ENCODE data around the gene IL1RAPL2. TPM values are rescaled to one million over a fixed set of nuclear protein-coding genes. Genes with fewer than 3 reads are reported as not detected.

IL1RAPL2 gene
- total and polyA plus RNA-seq, 2 of the 4 experiments (the other 2 are of a cell fraction) = 0.03 TPM; not detected in 1

GRCh38 chrX:105375816-105376215 lies 809.8 kb downstream of the IL1RAPL2 start:
- Histone ChIP-seq H3K9me1 (ENCODE audit: insufficient read depth, low read length) (no peaks in the 10 kb centered on the region), H2AFZ (replicated peaks; ENCODE audit: low read length, poor library complexity) (no peak overlapping the region), H2BK20ac (ENCODE audit: low read depth, low read length) (no peak overlapping the region), H3K4me1 (ENCODE audit: control insufficient read depth, insufficient read depth, low read length) (no peaks in the 10 kb centered on the region), H3K36me3 (ENCODE audit: control insufficient read depth, insufficient read depth, low read length) (no peaks in the 10 kb centered on the region), H3K4ac (ENCODE audit: low read depth, low read length) (no peak overlapping the region), H3K4me3 (ENCODE audit: insufficient read depth, low read depth, low read length) (no peak overlapping the region), H4K20me1 (ENCODE audit: insufficient read depth, low read length) (no peaks in the 10 kb centered on the region), H3K4me2 (ENCODE audit: low read depth, low read length) (no peak overlapping the region), H4K91ac (ENCODE audit: insufficient read depth, low read depth, low read length) (no peak overlapping the region), H2BK5ac (ENCODE audit: low read depth, low read length, poor library complexity, severe bottlenecking) (no peak overlapping the region), H3K27ac (ENCODE audit: insufficient read depth, low read length) (no peak overlapping the region), H4K8ac (ENCODE audit: low read depth in 2 of 2, low read length in 2 of 2) (no peak overlapping the region), H3K9me3 (ENCODE audit: control insufficient read depth, insufficient read depth, low read length) (no peaks in the 10 kb centered on the region), H3K56ac (ENCODE audit: extremely low read depth, insufficient read depth, low read length) (no peak overlapping the region), H2BK120ac (ENCODE audit: low read depth, low read length) (no peak overlapping the region), H3K79me1 (ENCODE audit: low read depth in 1 of 2, low read length in 2 of 2) (no peaks in the 10 kb centered on the region), H3K27me3 (ENCODE audit: control insufficient read depth, insufficient read depth, low read length) (no peaks in the 10 kb centered on the region), H2AK5ac (ENCODE audit: low read depth, low read length) (no peak overlapping the region), H2AK9ac (replicated peaks; ENCODE audit: low read depth, low read length, poor library complexity) (no peak overlapping the region), H3K23ac (ENCODE audit: low read depth, low read length) (no peak overlapping the region), H3K14ac (replicated peaks; ENCODE audit: low read depth, low read length) (no peak overlapping the region), H3K18ac (ENCODE audit: low read depth, low read length) (no peak overlapping the region), H2BK15ac (ENCODE audit: low read depth, low read length) (no peak overlapping the region), H4K5ac (ENCODE audit: low read depth, low read length) (no peak overlapping the region), H3K9ac (ENCODE audit: low read depth, low read length) (no peak overlapping the region)
- ChIA-PET CTCF (no interaction called here), POLR2A (ENCODE audit: unreplicated experiment) (no interaction called here)
- no peak for ATAC-seq (ENCODE audit: low read depth)
- WGBS, 2 experiments (ENCODE audit: extremely low coverage in 2 of 2, insufficient read length in 1 of 2) = no CpG with 5 or more reads among the region's 2 CpGs
- DNase-seq = no peak
- in situ Hi-C loops (cut with MboI; ENCODE audit: low sequenced_read_pairs) (no loop called here), dilution Hi-C loops (cut with HindIII; ENCODE audit: low sequenced_read_pairs, unreplicated experiment) (no loop called here), intact Hi-C loops (cut with micrococcal nuclease) (no loop called here)
- TF ChIP-seq ELK1 (IDR thresholded peaks at IDR 0.05; ENCODE audit: borderline replicate concordance, low read depth, low read length) (no peak), CEBPB (IDR thresholded peaks at IDR 0.05; ENCODE audit: low read depth, low read length) (no peak), SMC3 (IDR thresholded peaks at IDR 0.05; ENCODE audit: low read depth, low read length) (no peak), RFX5 (IDR thresholded peaks at IDR 0.05; ENCODE audit: low read depth, low read length) (no peak), MAZ (IDR thresholded peaks at IDR 0.05; ENCODE audit: borderline replicate concordance, low read depth, low read length) (no peak), RAD21 (IDR thresholded peaks at IDR 0.05; ENCODE audit: low read length) (no peak), MXI1 (IDR thresholded peaks at IDR 0.05; ENCODE audit: borderline replicate concordance, low read depth, low read length) (no peak), MAFK (IDR thresholded peaks at IDR 0.05; ENCODE audit: low read depth, low read length) (no peak), POLR2A (IDR thresholded peaks at IDR 0.05; ENCODE audit: low read depth, low read length) (no peak), CHD1 (IDR thresholded peaks at IDR 0.05; ENCODE audit: low read depth, low read length) (no peak)
- TF ChIP-seq, protein P1, sequence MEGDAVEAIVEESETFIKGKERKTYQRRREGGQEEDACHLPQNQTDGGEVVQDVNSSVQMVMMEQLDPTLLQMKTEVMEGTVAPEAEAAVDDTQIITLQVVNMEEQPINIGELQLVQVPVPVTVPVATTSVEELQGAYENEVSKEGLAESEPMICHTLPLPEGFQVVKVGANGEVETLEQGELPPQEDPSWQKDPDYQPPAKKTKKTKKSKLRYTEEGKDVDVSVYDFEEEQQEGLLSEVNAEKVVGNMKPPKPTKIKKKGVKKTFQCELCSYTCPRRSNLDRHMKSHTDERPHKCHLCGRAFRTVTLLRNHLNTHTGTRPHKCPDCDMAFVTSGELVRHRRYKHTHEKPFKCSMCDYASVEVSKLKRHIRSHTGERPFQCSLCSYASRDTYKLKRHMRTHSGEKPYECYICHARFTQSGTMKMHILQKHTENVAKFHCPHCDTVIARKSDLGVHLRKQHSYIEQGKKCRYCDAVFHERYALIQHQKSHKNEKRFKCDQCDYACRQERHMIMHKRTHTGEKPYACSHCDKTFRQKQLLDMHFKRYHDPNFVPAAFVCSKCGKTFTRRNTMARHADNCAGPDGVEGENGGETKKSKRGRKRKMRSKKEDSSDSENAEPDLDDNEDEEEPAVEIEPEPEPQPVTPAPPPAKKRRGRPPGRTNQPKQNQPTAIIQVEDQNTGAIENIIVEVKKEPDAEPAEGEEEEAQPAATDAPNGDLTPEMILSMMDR (conservative IDR thresholded peaks at IDR 0.05; ENCODE audit: low read depth, low read length) = no peak
- BruUV-seq (replicated peaks) = no TSS peak
